Endothelial cell of umbilical vein (primary cell): ENCODE results near the gene MAP3K7CL. TPM values are rescaled to one million over a fixed set of nuclear protein-coding genes. Genes with fewer than 3 reads are reported as not detected.

Experiments used
- BruUV-seq: library from RNA; stranded (reverse); fragments of 400-500 nt; replicated peaks from 2 replicates; lab custom pipeline; 2021; lab: Mats Ljungman, UMichigan
- CTCF ChIA-PET: fragments of 300-600, 350-600 bp; sonication (Branson Sonifier 250); formaldehyde crosslinking; loops from one replicate; lab custom pipeline; 2021; ENCODE audit warnings: antibody characterized with exemption, inconsistent platforms; lab: Charles Lee
- POLR2A ChIA-PET: fragments of 300-600, 350-600 bp; sonication (Branson Sonifier 250); formaldehyde crosslinking; loops from one replicate; lab custom pipeline; 2021; ENCODE audit warnings: antibody characterized with exemption, inconsistent platforms; lab: Charles Lee
- DNase-seq: peaks from one replicate; pipeline ENCODE4 v3.0.0-alpha.2; 2011; ENCODE audit warnings: low read depth, low spot score
- FAIRE-seq: peaks from 2 replicates; lab custom pipeline; 2011; peaks lifted over from hg19 to GRCh38; lab: Jason Lieb, UNC
- H2AFZ ChIP-seq: 2 replicates; pipeline ENCODE4 v1.6.0; 2012; ENCODE audit warnings: low read depth, low read length, control low read depth, inconsistent platforms
- H3K27ac ChIP-seq: 2 replicates; pipeline ENCODE4 v1.5.1; 2011; ENCODE audit warnings: low read depth, mild to moderate bottlenecking, control low read depth, low read length, moderate library complexity; ENCODE audit not compliant: insufficient read depth
- H3K27me3 ChIP-seq, 2 experiments: 2 replicates each; pipeline versions ENCODE4 v1.6.0 to v1.6.1; 2011; ENCODE audit warnings: low read length in 2 of 2, mixed read lengths in 1 of 2; ENCODE audit not compliant: control insufficient read depth in 2 of 2, insufficient read depth in 2 of 2
- H3K36me3 ChIP-seq, 2 experiments: 2 replicates in 1 of 2; 3 replicates in 1 of 2; pipeline ENCODE4 v1.5.1; 2011; ENCODE audit warnings: low read length in 2 of 2, mild to moderate bottlenecking in 1 of 2, moderate library complexity in 1 of 2; ENCODE audit not compliant: control insufficient read depth in 2 of 2, insufficient read depth in 2 of 2; ENCODE audit errors: extremely low read depth in 1 of 2
- H3K4me1 ChIP-seq: 3 replicates; pipeline ENCODE4 v1.5.1; 2011; ENCODE audit warnings: mild to moderate bottlenecking, low read length; ENCODE audit not compliant: control insufficient read depth, insufficient read depth; ENCODE audit errors: extremely low read depth
- H3K4me2 ChIP-seq: 2 replicates; pipeline ENCODE4 v1.6.1; 2011; ENCODE audit warnings: low read length, control low read depth, mixed read lengths; ENCODE audit not compliant: insufficient read depth
- H3K4me3 ChIP-seq, 3 experiments: fragments of 200-600 bp in 1 of 3; sonication (generic), shearing (Covaris generic) in 1 of 3; replicated peaks in 1 of 3; 2 replicates each; pipeline ENCODE4 v1.5.1; 2011 to 2016; ENCODE audit warnings: control low read depth in 3 of 3, low read length in 3 of 3, mild to moderate bottlenecking in 2 of 3, inconsistent platforms in 1 of 3, low read depth in 1 of 3, moderate library complexity in 1 of 3; ENCODE audit not compliant: insufficient read depth in 1 of 3
- H3K79me2 ChIP-seq: 2 replicates; pipeline ENCODE4 v1.6.0; 2012; ENCODE audit warnings: low read length, inconsistent platforms; ENCODE audit not compliant: control insufficient read depth, insufficient read depth
- H3K9ac ChIP-seq: replicated peaks from 2 replicates; pipeline ENCODE3; 2011; ENCODE audit warnings: low read length, control low read depth; ENCODE audit not compliant: insufficient read depth; ENCODE audit errors: extremely low read depth
- H3K9me1 ChIP-seq: replicated peaks from 3 replicates; pipeline ENCODE4 v1.6.0; 2011; ENCODE audit warnings: mild to moderate bottlenecking, low read length; ENCODE audit not compliant: control insufficient read depth, insufficient read depth; ENCODE audit errors: extremely low read depth
- H3K9me3 ChIP-seq: replicated peaks from 2 replicates; pipeline ENCODE4 v1.5.1; 2012; ENCODE audit warnings: low read length, inconsistent platforms; ENCODE audit not compliant: control insufficient read depth, insufficient read depth
- H4K20me1 ChIP-seq: replicated peaks from 2 replicates; pipeline ENCODE3; 2011; ENCODE audit warnings: mild to moderate bottlenecking, low read length; ENCODE audit not compliant: control insufficient read depth, insufficient read depth; ENCODE audit errors: extremely low read depth
- EZH2 ChIP-seq: IDR thresholded peaks from 2 replicates; pipeline ENCODE4 v1.6.1; 2012; ENCODE audit warnings: borderline replicate concordance, low read depth, mild to moderate bottlenecking, moderate library complexity, low read length, inconsistent platforms; ENCODE audit not compliant: severe bottlenecking
- FOS ChIP-seq: IDR thresholded peaks from 2 replicates; pipeline ENCODE4 v1.6.1; 2011; ENCODE audit warnings: mild to moderate bottlenecking, low read length, moderate library complexity, borderline replicate concordance; ENCODE audit not compliant: insufficient read depth
- GATA2 ChIP-seq: IDR thresholded peaks from 2 replicates; pipeline ENCODE4 v1.7.0; 2011; ENCODE audit warnings: low read depth, mild to moderate bottlenecking, moderate library complexity, mixed read lengths, low read length; ENCODE audit not compliant: insufficient read length, insufficient read depth
- JUN ChIP-seq: IDR thresholded peaks from 2 replicates; pipeline ENCODE4 v1.6.1; 2011; ENCODE audit warnings: borderline replicate concordance, low read depth; ENCODE audit not compliant: insufficient read length, insufficient read depth
- MYC ChIP-seq: IDR thresholded peaks from one replicate; pipeline ENCODE4 v1.6.1; 2011; ENCODE audit warnings: mild to moderate bottlenecking, low read depth, low read length
- POLR2A ChIP-seq: IDR thresholded peaks from 2 replicates; pipeline ENCODE4 v1.6.1; 2012; ENCODE audit warnings: low read depth, mild to moderate bottlenecking, control low read depth, low read length
- POLR2AphosphoS5 ChIP-seq: IDR thresholded peaks from 2 replicates; pipeline ENCODE4 v1.6.1; 2012; ENCODE audit warnings: low read depth, mild to moderate bottlenecking, control low read depth, low read length, moderate library complexity; ENCODE audit not compliant: insufficient read depth
- dilution Hi-C: fragments of 300-500 bp; cut with MboI; formaldehyde crosslinking; loops from one replicate; pipeline ENCODE4 v1.15.0; 2019; ENCODE audit warnings: low sequenced_read_pairs; ENCODE audit not compliant: extremely low pct_ligation_motif_present
- intact Hi-C: fragments of 100-400 bp; cut with micrococcal nuclease; formaldehyde crosslinking; loops from one replicate; pipeline ENCODE4 v1.10.0; 2022
- polyA plus RNA-seq, 4 experiments: library from polyadenylated mRNA; depleted of rRNA in 3 of 4; stranded (reverse) in 3 of 4; unstranded in 1 of 4; fragments of >200 nt; gene quantifications; 2 replicates each; pipeline versions ENCODE4 v1.2.1 to v1.2.3, GENCODE V29; 2011 to 2012; ENCODE audit warnings: missing spikeins in 1 of 4
- total RNA-seq: library from RNA; stranded (reverse); gene quantifications from 2 replicates; pipeline ENCODE4 v1.2.3, GENCODE V29; 2021
- TF ChIP-seq, protein P1 (sequence below), 2 donors: IDR thresholded peaks; 1 replicate in 1 of 2; 2 replicates in 1 of 2; pipeline ENCODE4 v1.5.1; 2011; ENCODE audit warnings: low read length in 2 of 2, mild to moderate bottlenecking in 2 of 2, moderate library complexity in 2 of 2, control low read depth in 1 of 2, inconsistent platforms in 1 of 2, low read depth in 1 of 2; ENCODE audit not compliant: insufficient read depth in 1 of 2; ENCODE audit errors: extremely low read depth in 1 of 2
- TF ChIP-seq, protein P2 (sequence below): IDR thresholded peaks from 2 replicates; pipeline ENCODE4 v1.6.1; 2011; ENCODE audit not compliant: insufficient read depth, insufficient read length

Gene MAP3K7CL
- total and polyA plus RNA-seq, 2 donors (not counting 3 experiments of a cell fraction or from before 2014, with no cell fraction given): 6.1 to 8.1 TPM

DNA sequence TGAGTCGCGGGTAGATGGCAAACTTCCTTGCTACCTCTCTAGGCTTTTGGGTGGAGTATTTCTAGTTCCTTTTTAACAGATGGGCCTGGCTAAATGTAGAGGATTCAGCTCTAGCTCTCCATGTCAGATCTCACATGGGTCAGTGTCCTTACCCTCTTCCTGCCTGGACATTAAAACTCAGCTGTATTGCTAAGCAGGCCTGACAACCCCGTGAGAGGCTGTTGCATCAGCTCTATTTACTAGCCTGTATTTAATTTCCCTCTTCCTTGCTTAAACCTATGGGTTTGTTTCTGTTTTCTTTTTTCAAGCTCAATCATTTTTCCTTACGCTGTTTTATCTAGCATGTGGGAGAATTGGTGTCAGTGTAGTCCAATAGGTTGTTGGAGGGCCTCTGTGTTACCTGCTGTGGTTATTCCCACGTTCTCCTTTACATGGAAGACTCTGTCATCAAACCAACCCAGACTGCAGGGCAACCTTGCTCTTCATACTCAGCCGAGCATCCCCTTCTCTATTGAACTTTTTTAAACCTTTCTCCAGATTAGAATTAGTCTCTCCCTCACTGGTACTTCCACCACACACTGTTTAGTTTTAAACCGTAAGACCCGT is 88.8 kb downstream of the MAP3K7CL start:
- Histone ChIP-seq H3K4me2 (no peak overlapping the region), H3K36me3 (no peaks in the 10 kb centered on the region), H3K27ac (peak overlapping the region; percentile 81), H3K9me1 (no peaks in the 10 kb centered on the region), H3K4me3 (no peak overlapping the region), H4K20me1 (no peaks in the 10 kb centered on the region), H3K9me3 (no peaks in the 10 kb centered on the region), H3K79me2 (no peaks in the 10 kb centered on the region), H3K27me3 (no peaks in the 10 kb centered on the region), H2AFZ (no peak overlapping the region), H3K9ac (no peak overlapping the region), H3K4me1 (peaks cover 23% of the 10 kb centered on the region)
- intact Hi-C loops (no loop called here), dilution Hi-C loops (no loop called here)
- no TSS peak for BruUV-seq
- CTCF ChIA-PET: no interaction called here
- FAIRE-seq: no peak
- TF ChIP-seq JUN (no peak), POLR2A (no peak), FOS (no peak), GATA2 (no peak), EZH2 (no peak), POLR2AphosphoS5 (no peak), MYC (no peak)
- TF ChIP-seq, protein P1, sequence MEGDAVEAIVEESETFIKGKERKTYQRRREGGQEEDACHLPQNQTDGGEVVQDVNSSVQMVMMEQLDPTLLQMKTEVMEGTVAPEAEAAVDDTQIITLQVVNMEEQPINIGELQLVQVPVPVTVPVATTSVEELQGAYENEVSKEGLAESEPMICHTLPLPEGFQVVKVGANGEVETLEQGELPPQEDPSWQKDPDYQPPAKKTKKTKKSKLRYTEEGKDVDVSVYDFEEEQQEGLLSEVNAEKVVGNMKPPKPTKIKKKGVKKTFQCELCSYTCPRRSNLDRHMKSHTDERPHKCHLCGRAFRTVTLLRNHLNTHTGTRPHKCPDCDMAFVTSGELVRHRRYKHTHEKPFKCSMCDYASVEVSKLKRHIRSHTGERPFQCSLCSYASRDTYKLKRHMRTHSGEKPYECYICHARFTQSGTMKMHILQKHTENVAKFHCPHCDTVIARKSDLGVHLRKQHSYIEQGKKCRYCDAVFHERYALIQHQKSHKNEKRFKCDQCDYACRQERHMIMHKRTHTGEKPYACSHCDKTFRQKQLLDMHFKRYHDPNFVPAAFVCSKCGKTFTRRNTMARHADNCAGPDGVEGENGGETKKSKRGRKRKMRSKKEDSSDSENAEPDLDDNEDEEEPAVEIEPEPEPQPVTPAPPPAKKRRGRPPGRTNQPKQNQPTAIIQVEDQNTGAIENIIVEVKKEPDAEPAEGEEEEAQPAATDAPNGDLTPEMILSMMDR (IDR thresholded peaks at IDR 0.05; ENCODE audit: extremely low read depth in 1 of 2, insufficient read depth in 1 of 2, low read depth in 1 of 2, low read length in 2 of 2): no peak
- TF ChIP-seq, protein P2, sequence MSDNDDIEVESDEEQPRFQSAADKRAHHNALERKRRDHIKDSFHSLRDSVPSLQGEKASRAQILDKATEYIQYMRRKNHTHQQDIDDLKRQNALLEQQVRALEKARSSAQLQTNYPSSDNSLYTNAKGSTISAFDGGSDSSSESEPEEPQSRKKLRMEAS: no peak
- POLR2A ChIA-PET: no interaction called here
- DNase-seq: no peak
